CD4-positive, alpha-beta T cell (primary cell): ENCODE data around the gene PDE8B. TPM values are rescaled to one million over a fixed set of nuclear protein-coding genes. Genes with fewer than 3 reads are reported as not detected.

Experiments used
- ATAC-seq: fragments of 200-7000 bp; cut with Tn5 transposase; one replicate; pipeline ENCODE4 v1.10.0; 2022; ENCODE audit warnings: mild to moderate bottlenecking; ENCODE audit not compliant: poor library complexity
- CTCF ChIA-PET: fragments of 350-600 bp; sonication (Branson Sonifier 250); formaldehyde crosslinking; loops from one replicate; lab custom pipeline; 2021; ENCODE audit warnings: antibody characterized with exemption, inconsistent platforms; lab: Charles Lee
- POLR2A ChIA-PET: fragments of 350-600 bp; sonication (Branson Sonifier 250); formaldehyde crosslinking; loops from one replicate; lab custom pipeline; 2021; ENCODE audit warnings: antibody characterized with exemption, inconsistent platforms; lab: Charles Lee
- DNase-seq, 14 experiments: peaks; one replicate each; pipeline ENCODE4 v3.0.0-alpha.2; 2013 to 2020; ENCODE audit warnings: mixed read lengths in 2 of 14
- H3K27ac ChIP-seq, 2 donors: one replicate each; pipeline versions ENCODE4 v1.5.1 to v1.7.0; 2013; ENCODE audit warnings: low read length in 2 of 2, low read depth in 1 of 2, mild to moderate bottlenecking in 1 of 2
- H3K27me3 ChIP-seq, 2 experiments: 1 replicate in 1 of 2; 2 replicates in 1 of 2; pipeline versions ENCODE4 v1.6.1 to v1.7.0; 2013; ENCODE audit warnings: low read length in 2 of 2, control low read depth in 1 of 2, mild to moderate bottlenecking in 1 of 2, moderate library complexity in 1 of 2; ENCODE audit not compliant: insufficient read depth in 2 of 2, control insufficient read depth in 1 of 2
- H3K36me3 ChIP-seq: one replicate; pipeline ENCODE4 v1.6.1; 2013; ENCODE audit warnings: low read length, control low read depth; ENCODE audit not compliant: insufficient read depth
- H3K4me1 ChIP-seq: one replicate; pipeline ENCODE4 v1.6.1; 2013; ENCODE audit warnings: low read length, control low read depth; ENCODE audit not compliant: insufficient read depth
- H3K4me3 ChIP-seq: one replicate; pipeline ENCODE4 v1.5.1; 2013; ENCODE audit warnings: mild to moderate bottlenecking, low read length, moderate library complexity
- H3K9me3 ChIP-seq, 2 experiments: 1 replicate in 1 of 2; 2 replicates in 1 of 2; pipeline versions ENCODE4 v1.6.1 to v1.7.0; 2013; ENCODE audit warnings: low read length in 2 of 2, mild to moderate bottlenecking in 2 of 2, control low read depth in 1 of 2, moderate library complexity in 1 of 2; ENCODE audit not compliant: control insufficient read depth in 1 of 2, insufficient read depth in 1 of 2
- H3K27ac Mint-ChIP-seq: one replicate; pipeline ENCODE4 v1.8.0; 2020; ENCODE audit warnings: mixed read lengths
- H3K27me3 Mint-ChIP-seq: one replicate; pipeline ENCODE4 v1.8.0; 2021; ENCODE audit warnings: mixed read lengths
- H3K36me3 Mint-ChIP-seq: one replicate; pipeline ENCODE4 v1.8.0; 2021; ENCODE audit warnings: low read depth, mixed read lengths
- H3K4me1 Mint-ChIP-seq: one replicate; pipeline ENCODE4 v1.8.0; 2021; ENCODE audit warnings: low read depth, mixed read lengths
- H3K4me3 Mint-ChIP-seq: one replicate; pipeline ENCODE4 v1.8.0; 2020; ENCODE audit warnings: mild to moderate bottlenecking, mixed read lengths
- H3K9me3 Mint-ChIP-seq: one replicate; pipeline ENCODE4 v1.8.0; 2020; ENCODE audit warnings: mixed read lengths
- CTCF ChIP-seq: fragments of 200-600 bp; IDR thresholded peaks from one replicate; pipeline ENCODE4 v1.8.0; 2022; ENCODE audit warnings: antibody characterized with exemption, mild to moderate bottlenecking
- intact Hi-C, 2 experiments: fragments of 100-400 bp; cut with DNase I in 1 of 2; cut with micrococcal nuclease in 1 of 2; formaldehyde crosslinking; loops; one replicate each; pipeline versions ENCODE4 v1.15.1 to v1.9.0; 2023 to 2025; cut with DNase I, micrococcal nuclease
- total RNA-seq, 174 experiments: library from RNA in 2 of 174; stranded (reverse) in 2 of 174; gene quantifications; one replicate each; pipeline ENCODE4 v1.2.3 and lab custom pipeline; 2021 to 2026

Gene PDE8B
- total RNA-seq, 2 experiments from 2014 or later: 0.22 to 0.27 TPM

DNA sequence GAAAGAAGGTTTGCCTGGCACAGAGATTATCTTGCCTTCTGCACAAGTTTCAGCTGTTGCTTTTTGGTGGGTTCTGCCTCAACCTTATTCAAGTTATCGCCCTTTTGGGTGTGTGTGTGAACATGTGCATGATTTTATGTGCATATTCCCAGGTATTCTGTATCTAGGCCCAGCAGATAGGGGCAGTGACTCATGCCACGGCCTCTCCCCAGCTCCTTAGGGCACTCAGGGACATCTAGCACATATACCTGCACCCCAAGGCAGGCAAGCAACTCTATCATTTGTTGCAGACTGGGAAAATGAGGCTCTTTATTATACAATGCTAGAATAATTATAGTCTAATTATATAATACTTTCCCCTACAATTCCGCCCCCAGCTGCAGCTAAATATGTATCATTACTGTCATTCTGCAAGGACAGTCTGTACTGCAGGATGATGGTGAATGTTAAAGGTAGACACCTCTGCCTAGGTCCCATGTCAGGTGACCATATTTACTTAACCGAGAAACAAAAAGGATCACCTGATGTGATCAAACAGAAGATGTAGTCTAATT is 128.9 kb downstream of the PDE8B start:
- CTCF ChIA-PET: no interaction called here
- H3K4me3 Mint-ChIP-seq: no peak overlapping the region
- POLR2A ChIA-PET: no interaction called here
- no peaks in the 10 kb centered on the region for H3K36me3 Mint-ChIP-seq
- no peaks in the 10 kb centered on the region for H3K36me3 ChIP-seq
- TF ChIP-seq CTCF: no peak
- no peaks in the 10 kb centered on the region for H3K4me1 Mint-ChIP-seq
- H3K27me3 Mint-ChIP-seq: no peaks in the 10 kb centered on the region
- no peak overlapping the region for H3K27ac ChIP-seq
- H3K4me3 ChIP-seq: no peak overlapping the region
- no peaks in the 10 kb centered on the region for H3K9me3 Mint-ChIP-seq
- no peaks in the 10 kb centered on the region for H3K9me3 ChIP-seq
- no peak overlapping the region for H3K27ac Mint-ChIP-seq
- no peak for DNase-seq
- intact Hi-C loops: no loop called here
- no peaks in the 10 kb centered on the region for H3K4me1 ChIP-seq
- ATAC-seq: no peak
- no peaks in the 10 kb centered on the region for H3K27me3 ChIP-seq

DNA sequence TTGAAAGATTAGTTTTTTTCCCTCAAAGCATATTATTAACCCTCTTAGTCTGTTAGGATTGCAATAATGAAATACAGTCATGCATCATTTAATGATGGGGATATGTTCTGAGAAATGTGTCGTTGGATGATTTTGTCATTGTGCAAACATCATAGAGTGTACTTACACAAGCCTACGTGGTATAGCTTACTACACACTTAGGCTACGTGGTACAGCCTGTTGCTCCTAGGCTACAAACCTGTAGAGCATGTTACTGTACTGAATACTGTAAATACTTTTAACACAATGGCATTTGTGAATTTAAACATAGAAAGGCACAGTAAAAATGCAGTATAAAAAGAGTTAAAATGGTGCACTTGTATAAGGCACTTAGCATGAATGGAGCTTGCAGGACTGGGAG is 132.7 kb downstream of the PDE8B start:
- CTCF ChIA-PET: interaction anchor here (0.6 to 1.0 kb wide), 4 partner anchors 8 to 19 kb away, joined by 3 to 4 read pairs (median 3); no protein-coding TSS in a partner anchor
- H3K4me3 Mint-ChIP-seq: no peak overlapping the region

DNA sequence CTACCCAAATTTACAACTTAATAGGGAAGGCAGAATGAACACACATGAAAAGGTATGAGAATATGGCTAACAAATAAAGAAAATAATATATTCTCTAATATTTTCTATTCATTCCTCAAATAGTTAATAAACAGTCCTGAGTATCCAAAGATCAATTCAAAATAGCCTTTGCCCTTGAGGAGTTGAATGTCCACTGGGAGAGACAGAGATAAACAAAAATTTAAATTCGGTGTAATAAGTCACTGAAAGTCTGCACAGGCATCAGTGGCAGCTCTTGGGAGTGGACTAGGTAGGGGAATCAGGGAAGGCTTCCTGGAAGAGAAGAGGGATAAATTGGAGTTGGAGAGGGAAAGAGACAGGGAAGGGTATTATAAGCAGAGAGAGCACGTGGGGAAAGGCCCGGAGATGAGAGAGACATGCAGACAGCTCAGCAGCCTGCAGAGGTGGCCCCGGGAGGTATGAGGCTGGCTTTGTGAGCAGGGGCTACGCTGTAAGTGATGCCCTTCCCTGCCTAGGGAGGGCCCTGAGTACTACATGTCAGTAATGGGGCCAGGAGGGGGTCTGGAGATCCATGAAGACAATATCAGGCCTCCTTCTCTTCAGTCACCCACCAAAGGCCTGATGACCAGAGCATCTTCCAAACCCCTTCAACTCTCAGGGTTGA is 137.1 kb downstream of the PDE8B start:
- Histone ChIP-seq H3K4me1 (no peaks in the 10 kb centered on the region), H3K27me3 (no peaks in the 10 kb centered on the region), H3K27ac (no peak overlapping the region), H3K36me3 (no peaks in the 10 kb centered on the region), H3K9me3 (no peaks in the 10 kb centered on the region), H3K4me3 (no peak overlapping the region)
- TF ChIP-seq CTCF: no peak
- Mint-ChIP-seq H3K4me3 (no peak overlapping the region), H3K27ac (no peak overlapping the region), H3K9me3 (no peaks in the 10 kb centered on the region), H3K4me1 (no peaks in the 10 kb centered on the region), H3K27me3 (no peaks in the 10 kb centered on the region), H3K36me3 (no peaks in the 10 kb centered on the region)
- no peak for DNase-seq
- intact Hi-C loops: loop anchor here in 1 of 2 experiments (5.0 kb wide), 1 partner anchor 40 kb away; no protein-coding TSS in a partner anchor
- ChIA-PET POLR2A (no interaction called here), CTCF (no interaction called here)
- ATAC-seq: no peak

More for the DNA sequence above, 132.7 kb downstream of the PDE8B start:
- Mint-ChIP-seq H3K9me3 (no peaks in the 10 kb centered on the region), H3K27me3 (no peaks in the 10 kb centered on the region), H3K36me3 (no peaks in the 10 kb centered on the region), H3K27ac (no peak overlapping the region), H3K4me1 (no peaks in the 10 kb centered on the region)
- intact Hi-C loops: no loop called here
- H3K4me3 ChIP-seq: no peak overlapping the region
- H3K27ac ChIP-seq: no peak overlapping the region
- no peaks in the 10 kb centered on the region for H3K27me3 ChIP-seq
- H3K9me3 ChIP-seq: no peaks in the 10 kb centered on the region
- POLR2A ChIA-PET: no interaction called here
- no peaks in the 10 kb centered on the region for H3K36me3 ChIP-seq
- H3K4me1 ChIP-seq: no peaks in the 10 kb centered on the region
- no peak for ATAC-seq
- DNase-seq: no peak
- no peak for TF ChIP-seq CTCF
